ENCODE measurements around the gene TPSG1.

Gene TPSG1

GRCh38 chr16:1221628-1222552, 3.2 kb downstream of the TPSG1 start:
- no peaks in the 10 kb centered on the region for H3K79me2 ChIP-seq (ENCODE audit: low read length)
- no peak overlapping the region for H2AFZ ChIP-seq (ENCODE audit: low read length)
- H3K9ac ChIP-seq (ENCODE audit: low read length): no peak overlapping the region
- no peak overlapping the region for H3K4me3 ChIP-seq (ENCODE audit: low read length)
- no peaks in the 10 kb centered on the region for H3K4me1 ChIP-seq (ENCODE audit: low read length)
- no peaks in the 10 kb centered on the region for H4K20me1 ChIP-seq (ENCODE audit: insufficient read depth, low read length)
- no peak; the same call in none of the 2 replicates for TF ChIP-seq EZH2phosphoT487 (IDR thresholded peaks at IDR 0.05; ENCODE audit: low read length)
- no peak for TF ChIP-seq EZH2 (optimal IDR thresholded peaks at IDR 0.05; ENCODE audit: low read depth, low read length)
- TF ChIP-seq, protein P1, sequence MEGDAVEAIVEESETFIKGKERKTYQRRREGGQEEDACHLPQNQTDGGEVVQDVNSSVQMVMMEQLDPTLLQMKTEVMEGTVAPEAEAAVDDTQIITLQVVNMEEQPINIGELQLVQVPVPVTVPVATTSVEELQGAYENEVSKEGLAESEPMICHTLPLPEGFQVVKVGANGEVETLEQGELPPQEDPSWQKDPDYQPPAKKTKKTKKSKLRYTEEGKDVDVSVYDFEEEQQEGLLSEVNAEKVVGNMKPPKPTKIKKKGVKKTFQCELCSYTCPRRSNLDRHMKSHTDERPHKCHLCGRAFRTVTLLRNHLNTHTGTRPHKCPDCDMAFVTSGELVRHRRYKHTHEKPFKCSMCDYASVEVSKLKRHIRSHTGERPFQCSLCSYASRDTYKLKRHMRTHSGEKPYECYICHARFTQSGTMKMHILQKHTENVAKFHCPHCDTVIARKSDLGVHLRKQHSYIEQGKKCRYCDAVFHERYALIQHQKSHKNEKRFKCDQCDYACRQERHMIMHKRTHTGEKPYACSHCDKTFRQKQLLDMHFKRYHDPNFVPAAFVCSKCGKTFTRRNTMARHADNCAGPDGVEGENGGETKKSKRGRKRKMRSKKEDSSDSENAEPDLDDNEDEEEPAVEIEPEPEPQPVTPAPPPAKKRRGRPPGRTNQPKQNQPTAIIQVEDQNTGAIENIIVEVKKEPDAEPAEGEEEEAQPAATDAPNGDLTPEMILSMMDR (IDR thresholded peaks at IDR 0.05; ENCODE audit: low read length): no peak
- no peak overlapping the region for H3K27ac ChIP-seq (ENCODE audit: low read length)
- no peak overlapping the region for H3K4me2 ChIP-seq (ENCODE audit: low read depth, low read length)
- no peak for DNase-seq
- peaks cover 93% of the 10 kb centered on the region for H3K27me3 ChIP-seq (replicated peaks; ENCODE audit: insufficient read depth, low read length)
- no peaks in the 10 kb centered on the region for H3F3A ChIP-seq (ENCODE audit: insufficient read depth, low read length)
- no peaks in the 10 kb centered on the region for H3K9me3 ChIP-seq (replicated peaks; ENCODE audit: insufficient read depth, low read length)
- H3K9me2 ChIP-seq (replicated peaks; ENCODE audit: insufficient read depth, low read length): no peaks in the 10 kb centered on the region
- H3K36me3 ChIP-seq (replicated peaks; ENCODE audit: insufficient read depth, low read length): no peaks in the 10 kb centered on the region

GRCh38 chr16:1220841-1221627, 4.0 kb downstream of the TPSG1 start:
- no peaks in the 10 kb centered on the region for H3K9me3 ChIP-seq (replicated peaks; ENCODE audit: insufficient read depth, low read length)
- no peaks in the 10 kb centered on the region for H3K4me1 ChIP-seq (ENCODE audit: low read length)
- no peaks in the 10 kb centered on the region for H3K79me2 ChIP-seq (ENCODE audit: low read length)
- no peak overlapping the region for H3K9ac ChIP-seq (ENCODE audit: low read length)
- H3K27ac ChIP-seq (ENCODE audit: low read length): no peak overlapping the region
- H3K4me2 ChIP-seq (ENCODE audit: low read depth, low read length): no peak overlapping the region
- H3K27me3 ChIP-seq (replicated peaks; ENCODE audit: insufficient read depth, low read length): peaks cover 100% of the 10 kb centered on the region
- H2AFZ ChIP-seq (ENCODE audit: low read length): no peak overlapping the region
- H3K36me3 ChIP-seq (replicated peaks; ENCODE audit: insufficient read depth, low read length): no peaks in the 10 kb centered on the region
- no peak overlapping the region for H3K4me3 ChIP-seq (ENCODE audit: low read length)
- TF ChIP-seq EZH2phosphoT487 (IDR thresholded peaks at IDR 0.05; ENCODE audit: low read length) (peak; percentile 80), EZH2 (optimal IDR thresholded peaks at IDR 0.05; ENCODE audit: low read depth, low read length) (no peak)
- TF ChIP-seq, protein P1 (IDR thresholded peaks at IDR 0.05; ENCODE audit: low read length): no peak
- H4K20me1 ChIP-seq (ENCODE audit: insufficient read depth, low read length): no peaks in the 10 kb centered on the region
- no peaks in the 10 kb centered on the region for H3K9me2 ChIP-seq (replicated peaks; ENCODE audit: insufficient read depth, low read length)
- H3F3A ChIP-seq (ENCODE audit: insufficient read depth, low read length): no peaks in the 10 kb centered on the region
- no peak for DNase-seq

DNA sequence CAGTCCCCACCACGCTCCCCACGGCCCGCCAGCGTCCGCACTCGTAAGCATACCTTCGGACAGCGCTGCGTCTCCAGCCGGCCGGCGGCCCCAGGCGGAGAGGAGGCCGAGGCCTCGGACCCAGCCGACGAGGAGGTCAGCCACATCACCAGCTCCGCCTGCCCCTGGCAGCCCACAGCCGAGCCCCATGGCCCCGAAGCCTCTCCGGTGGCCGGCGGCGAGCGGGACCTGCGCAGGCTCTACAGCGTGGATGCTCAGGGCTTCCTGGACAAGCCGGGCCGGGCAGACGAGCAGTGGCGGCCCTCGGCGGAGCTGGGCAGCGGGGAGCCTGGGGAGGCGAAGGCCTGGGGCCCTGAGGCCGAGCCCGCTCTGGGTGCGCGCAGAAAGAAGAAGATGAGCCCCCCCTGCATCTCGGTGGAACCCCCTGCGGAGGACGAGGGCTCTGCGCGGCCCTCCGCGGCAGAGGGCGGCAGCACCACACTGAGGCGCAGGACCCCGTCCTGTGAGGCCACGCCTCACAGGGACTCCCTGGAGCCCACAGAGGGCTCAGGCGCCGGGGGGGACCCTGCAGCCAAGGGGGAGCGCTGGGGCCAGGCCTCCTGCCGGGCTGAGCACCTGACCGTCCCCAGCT, 4.9 kb downstream of the TPSG1 start:
- Histone ChIP-seq H3K4me1 (ENCODE audit: low read length) (no peaks in the 10 kb centered on the region), H4K20me1 (ENCODE audit: insufficient read depth, low read length) (no peaks in the 10 kb centered on the region), H3K9ac (ENCODE audit: low read length) (no peak overlapping the region), H3K4me3 (ENCODE audit: low read length) (no peak overlapping the region), H3K4me2 (ENCODE audit: low read depth, low read length) (no peak overlapping the region), H3K9me3 (replicated peaks; ENCODE audit: insufficient read depth, low read length) (no peaks in the 10 kb centered on the region), H3K27ac (ENCODE audit: low read length) (no peak overlapping the region), H3K36me3 (replicated peaks; ENCODE audit: insufficient read depth, low read length) (no peaks in the 10 kb centered on the region), H2AFZ (ENCODE audit: low read length) (no peak overlapping the region), H3F3A (ENCODE audit: insufficient read depth, low read length) (no peaks in the 10 kb centered on the region), H3K79me2 (ENCODE audit: low read length) (no peaks in the 10 kb centered on the region), H3K27me3 (replicated peaks; ENCODE audit: insufficient read depth, low read length) (peaks cover 99% of the 10 kb centered on the region), H3K9me2 (replicated peaks; ENCODE audit: insufficient read depth, low read length) (no peaks in the 10 kb centered on the region)
- TF ChIP-seq, protein P1 (IDR thresholded peaks at IDR 0.05; ENCODE audit: low read length): no peak
- TF ChIP-seq EZH2 (optimal IDR thresholded peaks at IDR 0.05; ENCODE audit: low read depth, low read length) (no peak), EZH2phosphoT487 (IDR thresholded peaks at IDR 0.05; ENCODE audit: low read length) (no peak)
- DNase-seq: no peak
